ENCODE measurements around the gene H2BW2.
"Not testable (repeated sequence)": the region's sequence is repeated elsewhere in the genome, so short reads cannot be mapped to it uniquely, and the experiment has no call there.

Gene H2BW2

GRCh38 chrX:104039689-104040505, at the start of gene H2BW2:
Gene H2BW2, plus strand, starts transcription at chrX:104039956. Its CDS starts 39 bp downstream, at chrX:104039995.
- DNase-seq, result no peak

GRCh38 chrX:103999234-103999633, 40.5 kb upstream of the H2BW2 start:
- no peak for DNase-seq

GRCh38 chrX:104008831-104009230, 30.9 kb upstream of the H2BW2 start:
- no peak for DNase-seq

GRCh38 chrX:104013158-104013557, 26.6 kb upstream of the H2BW2 start:
- DNase-seq, result no peak

- DNase-seq, result no peak
These were observed 26.1 kb upstream of the H2BW2 start, which contains the start of gene H2BW1 for GRCh38 chrX:104013606-104014005. Gene H2BW1, minus strand, starts transcription at chrX:104013708. Its CDS starts 132 bp downstream, at chrX:104013576.

GRCh38 chrX:104015576-104015975, 24.2 kb upstream of the H2BW2 start:
- not testable (repeated sequence) for DNase-seq

- DNase-seq, result no peak
These were observed 21.6 kb upstream of the H2BW2 start for GRCh38 chrX:104018126-104018525.

- no peak for DNase-seq
These were observed 1.2 kb downstream of the H2BW2 start for GRCh38 chrX:104041003-104041402.

- no peak for DNase-seq
These were observed 5.9 kb downstream of the H2BW2 start for GRCh38 chrX:104045642-104046041.

GRCh38 chrX:104047171-104047570, 7.4 kb downstream of the H2BW2 start:
- no peak for DNase-seq

GRCh38 chrX:104054956-104055355, 15.2 kb downstream of the H2BW2 start:
- not testable (repeated sequence) for DNase-seq

GRCh38 chrX:104062636-104063035, 22.9 kb downstream of the H2BW2 start:
- not testable (repeated sequence) for DNase-seq

GRCh38 chrX:104075778-104076445, 36.2 kb downstream of the H2BW2 start, which contains the start of gene TMSB15C:
Gene TMSB15C, minus strand, starts transcription at chrX:104076236.
- DNase-seq, result not testable (repeated sequence)

- DNase-seq, result not testable (repeated sequence)
These were observed 38.1 kb downstream of the H2BW2 start for GRCh38 chrX:104077854-104078253.

- DNase-seq, result no peak
These were observed 44.3 kb downstream of the H2BW2 start for GRCh38 chrX:104084063-104084462.

- no peak for DNase-seq
These were observed 45.0 kb downstream of the H2BW2 start for GRCh38 chrX:104084534-104085277.

GRCh38 chrX:104085477-104085876, 45.7 kb downstream of the H2BW2 start:
- DNase-seq, result no peak

GRCh38 chrX:104085919-104086318, 46.2 kb downstream of the H2BW2 start:
- DNase-seq, result no peak

Data from activated CD4-positive, alpha-beta T cell treated with anti-CD3 and anti-CD28 coated beads, Interleukin-2, amount 50 U/mL, for 16 hours (primary cell).